Measurements from ENCODE around the gene BET1. TPM values are rescaled to one million over a fixed set of nuclear protein-coding genes. Genes with fewer than 3 reads are reported as not detected.

The BET1 gene
- total RNA-seq, 1 experiment from 2014 or later, result 19.9 TPM

GRCh38 chr7:93949423-93949822 lies 54.7 kb downstream of the BET1 start:
- intact Hi-C loops (cut with micrococcal nuclease; ENCODE audit: unreplicated experiment), result no loop called here

GRCh38 chr7:93948873-93949272 lies 55.3 kb downstream of the BET1 start:
- no TSS peak for BruUV-seq (replicated peaks)
- H3K9me3 Mint-ChIP-seq (ENCODE audit: unreplicated experiment), result no peaks in the 10 kb centered on the region
- H3K27me3 Mint-ChIP-seq (ENCODE audit: insufficient read depth, unreplicated experiment), result peaks cover 9% of the 10 kb centered on the region
- ChIA-PET POLR2A (no interaction called here), CTCF (no interaction called here)
- peaks cover 3% of the 10 kb centered on the region; the same call in 1 of the 2 replicates for H3K4me1 ChIP-seq
- no peak overlapping the region for H3K4me3 ChIP-seq (ENCODE audit: low read depth, low read length)
- no peaks in the 10 kb centered on the region for H3K9me3 ChIP-seq
- H3K27ac Mint-ChIP-seq (ENCODE audit: unreplicated experiment), result no peak overlapping the region
- intact Hi-C loops (cut with micrococcal nuclease; ENCODE audit: unreplicated experiment), result no loop called here
- H3K27me3 ChIP-seq (replicated peaks; ENCODE audit: control insufficient read depth, insufficient read depth, low read length), result no peaks in the 10 kb centered on the region
- DNase-seq, result no peak
- H3K36me3 Mint-ChIP-seq (ENCODE audit: insufficient read depth, unreplicated experiment), result no peaks in the 10 kb centered on the region
- TF ChIP-seq CTCF (IDR thresholded peaks at IDR 0.05; ENCODE audit: insufficient read depth in 1 of 2, low read depth in 1 of 2, low read length in 1 of 2, severe bottlenecking in 1 of 2, unreplicated experiment in 1 of 2), result no peak
- no peak overlapping the region for H3K4me3 Mint-ChIP-seq (ENCODE audit: unreplicated experiment)
- no peaks in the 10 kb centered on the region for H3K4me1 Mint-ChIP-seq (ENCODE audit: low read depth, unreplicated experiment)
- no peaks in the 10 kb centered on the region for H3K36me3 ChIP-seq (ENCODE audit: control insufficient read depth, insufficient read depth, low read length)

More at GRCh38 chr7:93949423-93949822, 54.7 kb downstream of the BET1 start:
- ChIA-PET CTCF (no interaction called here), POLR2A (no interaction called here)
- DNase-seq, result no peak
- no peaks in the 10 kb centered on the region for H3K36me3 Mint-ChIP-seq (ENCODE audit: insufficient read depth, unreplicated experiment)
- Histone ChIP-seq H3K9me3 (no peaks in the 10 kb centered on the region), H3K36me3 (ENCODE audit: control insufficient read depth, insufficient read depth, low read length) (no peaks in the 10 kb centered on the region), H3K4me1 (peaks cover 3% of the 10 kb centered on the region; the same call in 1 of the 2 replicates), H3K27me3 (replicated peaks; ENCODE audit: control insufficient read depth, insufficient read depth, low read length) (no peaks in the 10 kb centered on the region), H3K4me3 (ENCODE audit: low read depth, low read length) (no peak overlapping the region)
- TF ChIP-seq CTCF (IDR thresholded peaks at IDR 0.05; ENCODE audit: insufficient read depth in 1 of 2, low read depth in 1 of 2, low read length in 1 of 2, severe bottlenecking in 1 of 2, unreplicated experiment in 1 of 2), result no peak
- H3K27ac Mint-ChIP-seq (ENCODE audit: unreplicated experiment), result no peak overlapping the region
- H3K4me3 Mint-ChIP-seq (ENCODE audit: unreplicated experiment), result no peak overlapping the region
- H3K27me3 Mint-ChIP-seq (ENCODE audit: insufficient read depth, unreplicated experiment), result peaks cover 7% of the 10 kb centered on the region
- H3K9me3 Mint-ChIP-seq (ENCODE audit: unreplicated experiment), result no peaks in the 10 kb centered on the region
- no TSS peak for BruUV-seq (replicated peaks)
- H3K4me1 Mint-ChIP-seq (ENCODE audit: low read depth, unreplicated experiment), result no peaks in the 10 kb centered on the region

GRCh38 chr7:93948106-93948505 lies 56.0 kb downstream of the BET1 start:
- CTCF ChIA-PET, result no interaction called here
- no peaks in the 10 kb centered on the region for H3K27me3 ChIP-seq (replicated peaks; ENCODE audit: control insufficient read depth, insufficient read depth, low read length)
- H3K4me3 ChIP-seq (ENCODE audit: low read depth, low read length), result no peak overlapping the region
- no peaks in the 10 kb centered on the region for H3K4me1 Mint-ChIP-seq (ENCODE audit: low read depth, unreplicated experiment)
- H3K9me3 ChIP-seq, result no peaks in the 10 kb centered on the region
- no peak overlapping the region for H3K4me3 Mint-ChIP-seq (ENCODE audit: unreplicated experiment)
- H3K27ac Mint-ChIP-seq (ENCODE audit: unreplicated experiment), result no peak overlapping the region
- no TSS peak for BruUV-seq (replicated peaks)
- intact Hi-C loops (cut with micrococcal nuclease; ENCODE audit: unreplicated experiment), result no loop called here
- H3K27me3 Mint-ChIP-seq (ENCODE audit: insufficient read depth, unreplicated experiment), result peaks cover 14% of the 10 kb centered on the region
- POLR2A ChIA-PET, result no interaction called here
- H3K36me3 Mint-ChIP-seq (ENCODE audit: insufficient read depth, unreplicated experiment), result no peaks in the 10 kb centered on the region
- no peaks in the 10 kb centered on the region for H3K9me3 Mint-ChIP-seq (ENCODE audit: unreplicated experiment)
- H3K36me3 ChIP-seq (ENCODE audit: control insufficient read depth, insufficient read depth, low read length), result no peaks in the 10 kb centered on the region
- H3K4me1 ChIP-seq, result peaks cover 3% of the 10 kb centered on the region; the same call in 1 of the 2 replicates
- no peak for TF ChIP-seq CTCF (IDR thresholded peaks at IDR 0.05; ENCODE audit: insufficient read depth in 1 of 2, low read depth in 1 of 2, low read length in 1 of 2, severe bottlenecking in 1 of 2, unreplicated experiment in 1 of 2)
- no peak for DNase-seq

All from Caco-2 (cell line).